Activated naive CD4-positive, alpha-beta T cell treated with anti-CD3 and anti-CD28 coated beads, Interleukin-2, amount 50 U/mL, for 24 hours (primary cell): Measurements from ENCODE around the gene TIGD3.
A peak's percentile ranks its signal among the peaks of the same experiment; 100 is the strongest.

Experiments
- H3K27ac Mint-ChIP-seq: one replicate; pipeline ENCODE4 v1.8.0; 2021; ENCODE audit warnings: mild to moderate bottlenecking, mixed read lengths
- H3K27me3 Mint-ChIP-seq: one replicate; pipeline ENCODE4 v1.8.0; 2021; ENCODE audit warnings: mixed read lengths
- H3K36me3 Mint-ChIP-seq: one replicate; pipeline ENCODE4 v1.8.0; 2021; ENCODE audit warnings: mixed read lengths
- H3K4me1 Mint-ChIP-seq: one replicate; pipeline ENCODE4 v1.8.0; 2021; ENCODE audit warnings: mixed read lengths
- H3K4me3 Mint-ChIP-seq: one replicate; pipeline ENCODE4 v1.8.0; 2021; ENCODE audit warnings: mild to moderate bottlenecking, mixed read lengths
- H3K9me3 Mint-ChIP-seq: one replicate; pipeline ENCODE4 v1.8.0; 2021; ENCODE audit warnings: mixed read lengths

The TIGD3 gene

GRCh38 chr11:65390099-65390941 is 35.8 kb downstream of the TIGD3 start:
- H3K4me3 Mint-ChIP-seq = peak overlapping the region; percentile 30
- H3K27me3 Mint-ChIP-seq = no peaks in the 10 kb centered on the region
- peaks cover 40% of the 10 kb centered on the region for H3K4me1 Mint-ChIP-seq
- peak overlapping the region; percentile 41 for H3K27ac Mint-ChIP-seq
- H3K9me3 Mint-ChIP-seq = no peaks in the 10 kb centered on the region
- peaks cover 2% of the 10 kb centered on the region for H3K36me3 Mint-ChIP-seq

GRCh38 chr11:65390996-65391395 is 36.4 kb downstream of the TIGD3 start:
- peak overlapping the region; percentile 15 for H3K4me3 Mint-ChIP-seq
- peaks cover 37% of the 10 kb centered on the region for H3K4me1 Mint-ChIP-seq
- H3K27me3 Mint-ChIP-seq = no peaks in the 10 kb centered on the region
- H3K27ac Mint-ChIP-seq = no peak overlapping the region
- no peaks in the 10 kb centered on the region for H3K9me3 Mint-ChIP-seq
- peaks cover 2% of the 10 kb centered on the region for H3K36me3 Mint-ChIP-seq

- no peak overlapping the region for H3K4me3 Mint-ChIP-seq
- H3K27me3 Mint-ChIP-seq = no peaks in the 10 kb centered on the region
- peaks cover 33% of the 10 kb centered on the region for H3K4me1 Mint-ChIP-seq
- peak overlapping the region; percentile 41 for H3K27ac Mint-ChIP-seq
- peaks cover 5% of the 10 kb centered on the region for H3K36me3 Mint-ChIP-seq
- no peaks in the 10 kb centered on the region for H3K9me3 Mint-ChIP-seq
Measured at GRCh38 chr11:65392186-65392829, 37.8 kb downstream of the TIGD3 start.

- Mint-ChIP-seq H3K36me3 (peaks cover 7% of the 10 kb centered on the region), H3K4me3 (no peak overlapping the region), H3K4me1 (peaks cover 29% of the 10 kb centered on the region), H3K9me3 (no peaks in the 10 kb centered on the region), H3K27me3 (no peaks in the 10 kb centered on the region), H3K27ac (no peak overlapping the region)
Measured at GRCh38 chr11:65392899-65393298, 38.3 kb downstream of the TIGD3 start.

GRCh38 chr11:65393513-65394079 is 39.0 kb downstream of the TIGD3 start:
- Mint-ChIP-seq H3K4me1 (peaks cover 22% of the 10 kb centered on the region), H3K27ac (no peak overlapping the region), H3K4me3 (no peak overlapping the region), H3K9me3 (no peaks in the 10 kb centered on the region), H3K27me3 (no peaks in the 10 kb centered on the region), H3K36me3 (peaks cover 8% of the 10 kb centered on the region)

- Mint-ChIP-seq H3K4me3 (no peak overlapping the region), H3K9me3 (no peaks in the 10 kb centered on the region), H3K4me1 (peaks cover 16% of the 10 kb centered on the region), H3K27ac (no peak overlapping the region), H3K36me3 (peaks cover 6% of the 10 kb centered on the region), H3K27me3 (no peaks in the 10 kb centered on the region)
Measured at GRCh38 chr11:65394125-65394536, 39.6 kb downstream of the TIGD3 start.

- H3K27ac Mint-ChIP-seq = no peak overlapping the region
- H3K9me3 Mint-ChIP-seq = no peaks in the 10 kb centered on the region
- peaks cover 6% of the 10 kb centered on the region for H3K36me3 Mint-ChIP-seq
- peaks cover 2% of the 10 kb centered on the region for H3K4me1 Mint-ChIP-seq
- no peak overlapping the region for H3K4me3 Mint-ChIP-seq
- no peaks in the 10 kb centered on the region for H3K27me3 Mint-ChIP-seq
Measured at GRCh38 chr11:65395961-65396530, 41.5 kb downstream of the TIGD3 start.

- Mint-ChIP-seq H3K9me3 (no peaks in the 10 kb centered on the region), H3K27me3 (no peaks in the 10 kb centered on the region), H3K4me3 (no peak overlapping the region), H3K36me3 (peaks cover 6% of the 10 kb centered on the region), H3K4me1 (peaks cover 4% of the 10 kb centered on the region), H3K27ac (peak overlapping the region; percentile 15)
Measured at GRCh38 chr11:65396769-65397745, 42.5 kb downstream of the TIGD3 start.

- H3K4me1 Mint-ChIP-seq = peaks cover 6% of the 10 kb centered on the region
Measured at GRCh38 chr11:65398362-65398910, 43.9 kb downstream of the TIGD3 start.

GRCh38 chr11:65399249-65399648 is 44.7 kb downstream of the TIGD3 start:
- Mint-ChIP-seq H3K27ac (no peak overlapping the region), H3K36me3 (peaks cover 6% of the 10 kb centered on the region), H3K27me3 (no peaks in the 10 kb centered on the region)

More at GRCh38 chr11:65398362-65398910, 43.9 kb downstream of the TIGD3 start:
- Mint-ChIP-seq H3K27me3 (no peaks in the 10 kb centered on the region), H3K4me3 (no peak overlapping the region), H3K9me3 (no peaks in the 10 kb centered on the region), H3K36me3 (peaks cover 6% of the 10 kb centered on the region), H3K27ac (no peak overlapping the region)

GRCh38 chr11:65399845-65400244 is 45.3 kb downstream of the TIGD3 start:
- Mint-ChIP-seq H3K27ac (no peak overlapping the region), H3K36me3 (peaks cover 6% of the 10 kb centered on the region), H3K4me3 (no peak overlapping the region), H3K27me3 (no peaks in the 10 kb centered on the region), H3K4me1 (peaks cover 9% of the 10 kb centered on the region), H3K9me3 (no peaks in the 10 kb centered on the region)

More at GRCh38 chr11:65399249-65399648, 44.7 kb downstream of the TIGD3 start:
- no peaks in the 10 kb centered on the region for H3K9me3 Mint-ChIP-seq
- peaks cover 9% of the 10 kb centered on the region for H3K4me1 Mint-ChIP-seq
- H3K4me3 Mint-ChIP-seq = no peak overlapping the region

GRCh38 chr11:65400307-65401072 is 45.9 kb downstream of the TIGD3 start:
- peaks cover 9% of the 10 kb centered on the region for H3K4me1 Mint-ChIP-seq
- H3K27me3 Mint-ChIP-seq = no peaks in the 10 kb centered on the region
- peaks cover 6% of the 10 kb centered on the region for H3K36me3 Mint-ChIP-seq
- no peaks in the 10 kb centered on the region for H3K9me3 Mint-ChIP-seq
- H3K27ac Mint-ChIP-seq = no peak overlapping the region
- H3K4me3 Mint-ChIP-seq = no peak overlapping the region

GRCh38 chr11:65401073-65401802 is 46.7 kb downstream of the TIGD3 start:
- no peaks in the 10 kb centered on the region for H3K27me3 Mint-ChIP-seq
- peaks cover 6% of the 10 kb centered on the region for H3K36me3 Mint-ChIP-seq

More at GRCh38 chr11:65401073-65401802, 46.7 kb downstream of the TIGD3 start:
- Mint-ChIP-seq H3K9me3 (no peaks in the 10 kb centered on the region), H3K4me1 (peaks cover 9% of the 10 kb centered on the region), H3K27ac (no peak overlapping the region), H3K4me3 (no peak overlapping the region)
